ENCODE results near the gene KRTAP9-9. TPM values are rescaled to one million over a fixed set of nuclear protein-coding genes. Genes with fewer than 3 reads are reported as not detected.
"Not testable (repeated sequence)": the region's sequence is repeated elsewhere in the genome, so short reads cannot be mapped to it uniquely, and the experiment has no call there.

The KRTAP9-9 gene
- total RNA-seq (2014; rRNA removed; shearing (Covaris generic)) = not detected in 2 replicates

DNA sequence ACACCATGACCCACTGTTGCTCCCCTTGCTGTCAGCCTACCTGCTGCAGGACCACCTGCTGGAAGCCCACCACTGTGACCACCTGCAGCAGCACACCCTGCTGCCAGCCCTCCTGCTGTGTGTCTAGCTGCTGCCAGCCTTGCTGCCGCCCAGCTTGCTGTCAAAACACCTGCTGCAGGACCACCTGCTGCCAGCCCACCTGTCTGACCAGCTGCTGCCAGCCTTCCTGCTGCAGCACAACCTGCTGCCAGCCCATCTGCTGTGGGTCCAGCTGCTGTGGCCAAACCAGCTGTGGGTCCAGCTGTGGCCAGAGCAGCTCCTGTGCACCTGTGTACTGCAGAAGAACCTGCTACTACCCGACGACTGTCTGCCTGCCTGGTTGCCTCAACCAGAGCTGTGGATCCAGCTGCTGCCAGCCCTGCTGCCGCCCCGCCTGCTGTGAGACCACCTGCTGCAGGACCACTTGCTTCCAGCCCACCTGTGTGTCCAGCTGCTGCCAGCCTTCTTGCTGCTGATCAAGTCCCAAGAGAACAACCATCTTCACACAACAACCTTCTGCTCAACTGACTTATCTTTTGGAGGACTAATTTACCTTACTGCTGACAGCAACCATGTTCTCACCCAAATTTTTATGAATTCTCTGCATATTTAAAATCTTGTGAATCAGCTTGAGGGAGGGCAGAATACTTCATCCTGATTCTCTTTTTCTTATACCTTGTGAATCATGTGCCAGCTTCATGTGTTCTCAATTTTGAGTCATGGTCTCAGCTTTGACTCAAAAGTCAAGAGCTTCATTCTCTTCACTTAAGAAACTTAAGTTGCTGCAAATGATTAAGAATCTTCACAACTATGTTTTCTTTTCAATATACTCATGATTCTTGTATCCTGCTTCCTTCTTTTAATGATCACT, at the start of gene KRTAP9-9:
TSS of gene KRTAP9-9 (plus strand) at position 4 of the 910 bp plus-strand sequence.
- not testable (repeated sequence) for DNase-seq (ENCODE audit: low spot score)

DNA sequence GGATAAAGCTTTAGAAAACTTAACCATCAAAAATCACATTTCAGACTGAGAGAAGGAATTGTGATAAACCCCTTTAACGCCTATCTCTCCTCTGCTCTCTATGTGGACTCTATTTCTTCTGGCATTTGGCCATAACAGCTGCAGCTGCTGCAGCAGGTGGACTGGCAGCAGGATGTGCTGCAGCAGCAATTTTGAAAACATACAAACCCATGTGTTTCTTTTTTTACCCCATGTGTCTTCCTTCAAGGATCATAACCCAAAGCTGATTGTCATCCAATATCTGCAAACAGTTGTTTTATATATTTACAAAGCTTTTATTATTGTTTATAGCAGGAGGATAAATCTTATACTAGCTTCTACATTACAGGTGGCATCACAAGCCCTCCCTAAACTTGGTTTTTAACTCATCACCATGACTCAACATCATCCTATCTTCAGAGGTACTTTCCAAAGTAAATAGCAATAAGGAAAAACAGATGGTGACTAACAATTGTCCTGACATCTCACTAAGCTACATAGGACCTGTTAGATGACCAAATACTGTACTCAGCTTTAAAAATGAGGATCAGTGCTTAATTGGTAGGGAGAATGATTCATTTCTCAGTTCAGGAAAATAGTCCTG, 43.2 kb upstream of the KRTAP9-9 start:
- DNase-seq (ENCODE audit: low spot score) = no peak

DNA sequence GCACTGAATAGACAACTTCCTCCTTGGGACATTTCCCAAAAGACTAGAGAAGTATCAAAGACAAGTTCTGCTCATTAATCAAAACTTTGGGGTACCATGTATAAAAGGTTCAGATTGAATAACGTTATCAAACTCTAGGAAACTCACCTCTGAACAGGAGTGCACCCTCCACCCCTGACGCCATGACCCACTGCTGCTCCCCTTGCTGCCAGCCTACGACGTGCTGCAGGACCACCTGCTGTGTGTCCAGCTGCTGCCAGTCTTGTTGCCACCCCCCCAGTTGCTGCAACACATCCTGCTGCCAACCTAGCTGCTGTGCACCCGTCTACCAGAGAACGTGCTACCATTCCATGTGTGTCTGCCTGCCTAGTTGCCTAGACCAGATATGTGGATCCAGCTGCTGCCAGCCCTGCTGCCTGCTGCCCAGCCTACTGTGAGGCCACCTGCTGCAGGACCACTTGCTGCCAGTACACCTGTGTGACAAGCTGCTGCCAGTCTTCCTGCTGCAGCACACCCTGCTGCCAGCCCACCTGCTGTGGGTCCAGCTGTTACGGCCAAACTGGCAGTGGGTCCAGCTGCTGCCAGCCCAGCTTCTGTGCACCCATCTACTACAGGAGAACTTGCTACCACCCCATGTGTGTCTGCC, 42.5 kb upstream of the KRTAP9-9 start:
- DNase-seq (ENCODE audit: low spot score) = no peak

DNA sequence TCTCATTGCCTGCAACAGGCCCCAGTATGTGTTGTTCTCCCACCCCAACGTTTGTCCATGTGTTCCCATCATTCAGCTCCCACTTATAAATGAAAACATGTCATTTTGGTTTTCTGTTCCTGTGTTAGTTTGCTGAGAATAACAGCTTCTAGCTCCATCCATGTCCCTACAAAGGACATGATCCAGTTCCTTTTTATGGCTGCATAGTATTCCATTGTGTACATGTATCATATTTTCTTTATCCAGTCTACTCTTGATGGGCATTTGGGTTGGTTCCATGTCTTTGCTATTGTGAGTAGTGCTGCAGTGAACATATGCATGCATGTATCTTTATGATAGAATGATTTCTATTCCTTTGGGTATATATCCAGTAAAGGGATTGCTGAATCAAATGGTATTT, 39.5 kb upstream of the KRTAP9-9 start:
- DNase-seq (ENCODE audit: low spot score) = no peak

DNA sequence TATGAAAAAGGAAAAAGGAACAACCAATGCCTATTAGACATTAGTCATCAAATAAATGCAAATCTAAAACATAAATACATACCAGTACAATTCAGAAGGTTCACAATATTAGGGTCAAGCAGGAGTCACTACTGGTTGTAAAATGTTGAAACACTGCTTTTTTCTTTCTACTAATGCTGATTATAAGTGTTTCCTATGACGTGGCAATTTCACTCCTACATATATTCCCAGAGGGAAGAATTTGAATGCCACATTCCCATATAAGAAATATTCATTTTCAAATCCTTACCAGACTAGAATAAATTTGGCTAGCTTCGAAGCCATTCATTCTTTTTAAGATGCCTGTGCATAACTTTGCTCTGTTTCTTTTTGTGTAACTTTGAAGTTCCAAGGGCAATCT, 31.4 kb upstream of the KRTAP9-9 start:
- no peak for DNase-seq (ENCODE audit: low spot score)

DNA sequence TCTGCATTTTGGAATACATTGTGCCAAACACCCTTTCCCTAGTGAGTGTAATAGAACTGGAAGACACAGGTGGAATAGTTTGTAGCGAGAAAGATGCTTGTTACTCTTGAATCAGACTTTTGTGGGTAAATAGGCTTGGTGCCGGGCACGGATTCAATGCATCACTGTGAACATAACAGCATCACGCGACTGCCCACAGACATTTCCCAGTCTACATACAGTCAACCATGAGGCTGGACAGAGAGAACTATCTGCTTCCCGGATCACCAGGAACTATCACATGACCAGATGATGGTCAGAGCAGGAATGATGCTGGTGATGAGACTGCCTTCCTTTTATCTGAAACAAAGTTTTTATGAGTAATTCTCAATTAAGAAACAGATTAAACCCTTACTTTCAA, 29.1 kb upstream of the KRTAP9-9 start:
- no peak for DNase-seq (ENCODE audit: low spot score)

DNA sequence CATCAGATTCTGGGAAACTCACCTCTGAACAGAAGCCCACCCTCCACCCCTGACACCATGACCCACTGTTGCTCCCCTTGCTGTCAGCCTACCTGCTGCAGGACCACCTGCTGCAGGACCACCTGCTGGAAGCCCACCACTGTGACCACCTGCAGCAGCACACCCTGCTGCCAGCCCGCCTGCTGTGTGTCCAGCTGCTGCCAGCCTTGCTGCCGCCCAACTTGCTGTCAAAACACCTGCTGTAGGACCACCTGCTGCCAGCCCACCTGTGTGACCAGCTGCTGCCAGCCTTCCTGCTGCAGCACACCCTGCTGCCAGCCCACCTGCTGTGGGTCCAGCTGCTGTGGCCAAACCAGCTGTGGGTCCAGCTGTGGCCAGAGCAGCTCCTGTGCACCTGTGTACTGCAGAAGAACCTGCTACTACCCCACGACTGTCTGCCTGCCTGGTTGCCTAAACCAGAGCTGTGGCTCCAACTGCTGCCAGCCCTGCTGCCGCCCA, 28.5 kb upstream of the KRTAP9-9 start, which contains the start of gene KRTAP9-2:
TSS of gene KRTAP9-2 (plus strand) at position 51 of the 498 bp plus-strand sequence. CDS start at position 58, 7 bp downstream.
- not testable (repeated sequence) for DNase-seq (ENCODE audit: low spot score)

DNA sequence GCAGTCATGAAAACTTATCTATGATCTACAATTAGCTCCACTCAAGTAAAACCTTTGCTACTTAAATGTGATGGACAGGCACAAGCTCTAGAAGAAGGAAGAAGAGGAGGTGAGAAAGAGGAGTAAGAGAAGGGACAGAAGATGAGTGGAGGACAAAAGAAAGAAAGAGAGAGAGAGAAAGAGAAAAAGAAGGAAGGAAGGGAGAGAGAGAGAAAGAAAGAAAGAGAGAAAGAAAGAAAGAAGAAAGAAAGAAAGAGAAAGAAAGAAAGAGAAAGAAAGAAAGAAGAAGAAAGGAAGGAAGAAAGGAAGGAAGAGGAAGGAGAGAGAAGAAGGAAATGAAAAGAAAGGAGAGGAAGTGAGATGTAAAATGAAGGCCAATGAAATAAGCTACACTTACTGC, 25.1 kb upstream of the KRTAP9-9 start:
- DNase-seq (ENCODE audit: low spot score) = no peak

DNA sequence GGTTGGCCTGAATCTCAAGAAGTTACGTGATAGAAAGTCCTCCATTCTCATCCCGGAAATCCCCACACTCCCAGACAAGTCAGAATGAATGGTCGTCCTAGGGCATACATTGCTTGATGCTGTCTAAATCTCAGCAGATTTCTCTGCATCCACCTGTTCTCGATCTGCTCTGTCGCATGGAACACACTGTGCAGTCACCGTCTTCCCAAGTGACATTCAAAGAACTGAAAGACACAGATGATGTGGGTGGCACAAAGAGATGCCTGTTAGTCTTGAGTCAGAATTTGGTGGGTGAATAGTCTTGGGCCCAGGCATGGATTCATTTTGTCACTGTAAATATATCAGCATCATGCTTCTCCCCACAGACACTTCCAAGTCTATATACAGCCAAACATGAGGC, 23.5 kb upstream of the KRTAP9-9 start:
- DNase-seq (ENCODE audit: low spot score) = no peak

DNA sequence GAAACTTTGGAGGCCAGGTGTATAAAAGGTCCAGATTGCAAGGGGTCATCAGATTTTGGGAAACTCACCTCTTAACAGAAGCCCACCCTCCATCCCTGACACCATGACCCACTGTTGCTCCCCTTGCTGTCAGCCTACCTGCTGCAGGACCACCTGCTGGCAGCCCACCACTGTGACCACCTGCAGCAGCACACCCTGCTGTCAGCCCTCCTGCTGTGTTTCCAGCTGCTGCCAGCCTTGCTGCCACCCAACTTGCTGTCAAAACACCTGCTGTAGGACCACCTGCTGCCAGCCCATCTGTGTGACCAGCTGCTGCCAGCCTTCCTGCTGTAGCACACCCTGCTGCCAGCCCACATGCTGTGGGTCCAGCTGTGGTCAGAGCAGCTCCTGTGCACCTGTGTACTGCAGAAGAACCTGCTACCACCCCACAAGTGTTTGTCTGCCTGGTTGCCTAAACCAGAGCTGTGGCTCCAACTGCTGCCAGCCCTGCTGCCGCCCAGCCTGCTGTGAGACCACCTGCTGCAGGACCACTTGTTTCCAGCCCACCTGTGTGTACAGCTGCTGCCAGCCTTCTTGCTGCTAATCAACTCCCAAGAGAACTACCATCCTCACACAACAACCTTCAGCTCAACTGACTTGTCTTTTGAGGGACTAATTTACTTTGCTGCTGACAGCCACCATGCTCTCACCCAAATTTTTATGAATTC, 22.6 kb upstream of the KRTAP9-9 start, which contains the start of gene KRTAP9-3:
TSS of gene KRTAP9-3 (plus strand) at position 51 of the 707 bp plus-strand sequence. CDS start at position 104, 53 bp downstream.
- not testable (repeated sequence) for DNase-seq (ENCODE audit: low spot score)

DNA sequence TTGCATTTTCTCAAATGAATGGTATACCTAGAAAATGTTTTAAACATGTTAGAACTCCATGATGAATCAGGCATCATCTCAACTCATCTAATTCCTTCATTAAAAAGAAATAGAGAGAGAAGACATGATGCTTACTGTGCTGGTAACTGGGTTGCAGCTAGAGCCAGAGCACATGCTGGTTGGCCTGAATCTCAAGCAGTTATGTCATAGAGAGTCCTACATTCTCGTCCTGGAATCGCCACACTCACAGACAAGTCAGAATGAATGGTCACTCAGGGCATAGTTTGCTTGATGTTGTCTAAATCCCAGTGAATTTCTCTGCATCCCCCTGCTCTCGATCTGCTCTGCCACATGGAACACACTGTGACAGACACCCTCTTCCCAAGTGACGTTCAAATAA, 18.1 kb upstream of the KRTAP9-9 start:
- not testable (repeated sequence) for DNase-seq (ENCODE audit: low spot score)

DNA sequence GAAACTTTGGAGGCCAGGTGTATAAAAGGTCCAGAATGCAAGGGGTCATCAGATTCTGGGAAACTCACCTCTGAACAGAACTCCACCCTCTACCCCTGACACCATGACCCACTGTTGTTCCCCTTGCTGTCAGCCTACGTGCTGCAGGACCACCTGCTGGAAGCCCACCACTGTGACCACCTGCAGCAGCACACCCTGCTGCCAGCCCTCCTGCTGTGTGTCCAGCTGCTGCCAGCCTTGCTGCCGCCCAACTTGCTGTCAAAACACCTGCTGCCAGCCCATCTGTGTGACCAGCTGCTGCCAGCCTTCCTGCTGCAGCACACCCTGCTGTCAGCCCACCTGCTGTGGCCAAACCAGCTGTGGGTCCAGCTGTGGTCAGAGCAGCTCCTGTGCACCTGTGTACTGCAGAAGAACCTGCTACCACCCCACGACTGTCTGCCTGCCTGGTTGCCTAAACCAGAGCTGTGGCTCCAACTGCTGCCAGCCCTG, 17.2 kb upstream of the KRTAP9-9 start, which contains the start of gene KRTAP9-8:
TSS of gene KRTAP9-8 (plus strand) at position 51 of the 489 bp plus-strand sequence. CDS start at position 104, 53 bp downstream.
- not testable (repeated sequence) for DNase-seq (ENCODE audit: low spot score)

DNA sequence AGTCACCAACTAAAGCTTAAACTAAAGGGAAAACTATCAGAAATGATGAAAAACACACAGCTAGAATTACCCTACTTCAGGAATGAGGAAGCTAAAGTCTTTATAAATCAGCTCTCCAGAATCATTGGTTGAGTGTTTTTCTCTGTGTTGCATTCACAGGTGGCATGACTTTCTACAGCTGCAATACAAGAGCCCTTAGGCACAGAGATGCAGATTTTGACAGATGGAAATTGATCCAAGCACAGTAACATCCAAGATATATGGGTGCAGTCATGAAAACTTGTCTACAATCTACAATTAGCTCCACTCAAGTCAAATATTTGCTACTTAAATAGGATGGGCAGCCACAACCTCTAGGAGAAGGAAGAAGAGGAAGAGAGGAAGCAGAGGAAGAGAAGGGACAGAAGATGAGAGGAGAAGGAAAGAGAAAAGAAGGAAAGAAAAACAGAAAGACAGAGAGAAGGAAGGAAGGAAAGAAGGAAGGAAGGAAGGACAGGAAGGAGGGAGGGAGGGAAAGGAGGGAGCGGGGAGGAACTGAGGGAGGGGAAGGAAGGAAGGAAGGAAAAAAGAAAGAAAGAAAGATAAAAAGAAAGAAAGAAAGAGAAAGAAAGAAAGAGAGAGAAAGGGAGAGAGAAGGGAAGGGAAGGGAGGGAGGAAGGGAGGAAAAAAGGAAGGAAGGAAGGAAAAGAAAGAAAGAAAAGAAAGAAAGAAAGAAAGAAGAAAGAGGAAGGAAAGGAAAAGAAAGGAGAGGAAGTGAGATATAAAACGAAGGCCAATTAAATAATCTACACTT, 8.0 kb upstream of the KRTAP9-9 start:
- DNase-seq (ENCODE audit: low spot score) = not testable (repeated sequence)

DNA sequence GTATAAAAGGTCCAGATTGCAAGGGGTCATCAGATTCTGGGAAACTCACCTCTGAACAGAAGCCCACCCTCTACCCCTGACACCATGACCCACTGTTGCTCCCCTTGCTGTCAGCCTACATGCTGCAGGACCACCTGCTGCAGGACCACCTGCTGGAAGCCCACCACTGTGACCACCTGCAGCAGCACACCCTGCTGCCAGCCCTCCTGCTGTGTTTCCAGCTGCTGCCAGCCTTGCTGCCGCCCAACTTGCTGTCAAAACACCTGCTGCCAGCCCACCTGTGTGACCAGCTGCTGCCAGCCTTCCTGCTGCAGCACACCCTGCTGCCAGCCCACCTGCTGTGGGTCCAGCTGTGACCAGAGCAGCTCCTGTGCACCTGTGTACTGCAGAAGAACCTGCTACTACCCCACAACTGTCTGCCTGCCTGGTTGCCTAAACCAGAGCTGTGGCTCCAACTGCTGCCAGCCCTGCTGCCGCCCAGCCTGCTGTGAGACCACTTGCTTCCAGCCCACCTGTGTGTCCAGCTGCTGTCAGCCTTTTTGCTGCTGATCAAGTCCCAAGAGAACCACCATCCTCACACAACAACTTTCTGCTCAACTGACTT, 5.4 kb upstream of the KRTAP9-9 start, which contains the start of gene KRTAP9-4:
TSS of gene KRTAP9-4 (plus strand) at position 51 of the 604 bp plus-strand sequence. CDS start at position 85, 34 bp downstream.
- not testable (repeated sequence) for DNase-seq (ENCODE audit: low spot score)

DNA sequence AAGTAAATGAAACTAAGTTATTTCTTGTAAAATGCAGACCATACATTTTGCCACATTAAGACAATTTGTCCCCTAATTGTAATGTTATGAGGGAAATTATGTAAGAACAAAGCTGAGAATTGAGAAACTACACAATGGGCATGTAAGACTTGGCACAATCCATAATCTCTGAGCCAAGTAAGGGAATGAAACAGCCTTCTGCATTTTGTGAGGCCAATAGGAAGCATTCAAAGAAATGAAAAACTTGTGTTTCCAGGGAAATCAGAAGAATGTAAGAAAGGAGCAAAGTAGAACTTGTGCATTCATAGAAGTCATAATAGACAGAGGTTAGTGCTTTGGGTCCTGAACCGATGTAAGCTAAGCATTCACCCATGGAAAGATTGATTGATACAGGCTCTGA, 3.9 kb upstream of the KRTAP9-9 start:
- no peak for DNase-seq (ENCODE audit: low spot score)

DNA sequence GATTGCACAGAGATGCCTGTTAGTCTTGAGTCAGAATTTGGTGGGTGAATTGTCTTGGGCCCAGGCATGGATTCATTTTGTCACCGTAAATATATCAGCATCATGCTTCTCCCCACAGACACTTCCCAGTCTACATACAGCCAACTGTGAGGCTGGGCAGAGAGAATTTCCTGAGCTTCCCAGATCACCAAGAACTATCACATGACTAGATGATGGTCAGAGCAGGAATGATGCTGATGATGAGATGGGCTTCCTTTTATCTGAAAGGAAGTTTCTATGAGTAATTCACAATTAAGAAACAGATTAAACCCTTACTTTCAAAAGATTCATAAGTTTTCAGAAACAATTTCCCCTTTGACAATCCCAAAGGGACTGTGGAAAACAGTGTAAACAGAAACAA, 323 bp upstream of the KRTAP9-9 start:
- DNase-seq (ENCODE audit: low spot score) = no peak

DNA sequence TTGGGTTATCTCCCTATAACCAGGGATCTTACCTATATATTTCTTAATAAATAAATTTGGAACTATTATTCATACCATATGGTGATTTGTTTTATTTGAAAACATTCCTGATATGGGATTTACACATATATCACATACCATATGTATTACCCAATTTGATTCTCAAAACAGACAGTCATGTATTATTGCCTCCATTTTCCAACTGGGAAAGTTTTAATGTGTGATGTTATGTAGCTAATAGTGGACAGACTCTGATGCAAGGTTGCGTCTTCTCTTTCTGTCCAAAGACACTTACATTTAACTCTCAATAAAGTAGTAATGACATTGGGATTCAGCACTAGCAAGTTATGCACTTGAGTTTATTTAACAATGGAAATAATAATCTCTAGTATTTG, 1.1 kb downstream of the KRTAP9-9 start:
- no peak for DNase-seq (ENCODE audit: low spot score)

DNA sequence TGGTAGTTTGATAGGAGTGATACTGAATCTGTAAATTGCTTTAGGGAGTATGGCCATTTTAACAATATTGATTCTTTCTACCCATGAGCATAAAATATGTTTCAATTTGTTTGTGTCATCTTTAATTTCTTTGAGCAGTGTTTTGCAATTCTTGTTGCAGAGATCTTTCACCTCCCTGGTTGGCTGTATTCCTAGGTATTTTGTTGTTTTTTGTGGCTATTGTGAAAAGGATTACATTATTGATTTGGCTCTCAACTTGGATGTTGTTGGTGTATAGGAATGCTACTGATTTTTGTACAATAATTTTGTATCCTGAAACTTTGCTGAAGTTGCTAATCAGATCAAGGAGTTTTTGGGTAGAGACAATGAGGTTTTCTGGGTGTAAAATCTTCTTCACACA, 3.2 kb downstream of the KRTAP9-9 start:
- no peak for DNase-seq (ENCODE audit: low spot score)

DNA sequence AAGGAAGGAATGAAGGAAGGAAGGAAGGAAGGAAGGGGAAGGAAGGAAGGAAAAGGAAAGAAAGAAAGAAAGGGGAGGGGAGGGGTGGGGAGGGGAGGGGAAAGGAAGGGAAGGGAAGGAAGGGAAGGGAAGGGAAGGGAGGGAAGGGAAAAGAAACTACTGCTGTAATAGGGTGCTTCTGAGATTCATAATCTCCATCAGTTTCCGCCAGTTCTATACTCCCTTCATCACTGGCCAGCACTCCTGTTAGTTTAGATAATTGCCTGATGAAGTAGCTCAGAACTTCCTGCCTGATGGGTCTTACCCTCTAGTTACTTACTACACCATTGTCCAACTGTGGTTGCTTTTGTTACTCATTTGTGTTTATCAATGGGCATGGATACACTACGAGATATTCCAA, 8.0 kb downstream of the KRTAP9-9 start:
- no peak for DNase-seq (ENCODE audit: low spot score)

DNA sequence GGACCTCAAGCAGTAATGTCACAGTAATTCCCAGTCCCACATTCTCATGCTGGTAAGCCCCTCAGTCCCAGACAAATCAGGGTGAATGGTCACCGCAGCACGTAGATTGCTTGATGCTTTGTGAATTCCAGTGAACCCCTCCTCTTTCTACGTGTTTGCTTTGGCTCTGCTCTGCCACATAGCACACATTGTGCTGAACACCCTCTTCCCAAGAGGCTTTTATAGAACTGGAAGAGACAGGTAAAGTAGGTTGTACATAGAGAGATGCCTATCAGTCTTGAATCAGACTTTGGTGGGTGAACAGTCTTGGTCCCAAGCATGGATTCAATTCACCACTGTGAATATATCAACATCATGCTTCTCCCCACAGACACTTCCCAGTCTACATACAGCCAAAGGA, 9.4 kb downstream of the KRTAP9-9 start:
- DNase-seq (ENCODE audit: low spot score) = no peak
